OCI-LY1 (cell line): Measurements from ENCODE around the gene IGSF9B.

ENCODE experiments used
- CTCF ChIP-seq: fragments of 200-600 bp; sonication (generic), shearing (Covaris generic); IDR thresholded peaks from 2 replicates; pipeline ENCODE4 v1.5.1; 2017; ENCODE audit warnings: mild to moderate bottlenecking, antibody characterized with exemption, low read length, moderate library complexity, mixed read lengths
- EZH2 ChIP-seq: fragments of 200-600 bp; sonication (generic), shearing (Covaris generic); IDR thresholded peaks from 2 replicates; pipeline ENCODE4 v1.8.0; 2017; ENCODE audit warnings: borderline replicate concordance, mixed run types, mild to moderate bottlenecking, antibody characterized with exemption, low read length, moderate library complexity, mixed read lengths

DNA sequence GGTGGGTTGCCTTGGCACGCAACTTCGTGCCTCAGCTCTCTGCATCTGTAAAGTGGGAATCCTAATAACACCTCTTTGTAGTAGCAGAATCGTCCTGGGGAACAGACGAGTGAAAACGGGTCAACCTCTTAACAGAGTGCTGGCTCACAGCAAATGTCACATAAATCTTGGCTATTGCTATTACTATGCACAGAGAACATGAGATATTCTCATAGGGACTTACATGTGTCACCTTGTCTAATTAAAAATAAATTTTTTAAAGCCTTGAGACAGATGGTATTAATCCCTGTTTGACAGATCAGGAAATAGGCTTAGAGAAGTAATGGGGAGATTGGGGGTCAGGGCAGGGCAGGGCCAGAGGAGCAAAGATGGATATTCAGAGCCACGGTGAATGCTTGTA lies 44.3 kb upstream of the IGSF9B start:
- TF ChIP-seq CTCF (no peak), EZH2 (no peak)
